Measurements from ENCODE around the gene TPGS2. TPM values are rescaled to one million over a fixed set of nuclear protein-coding genes. Genes with fewer than 3 reads are reported as not detected.

The TPGS2 gene
- total and polyA plus RNA-seq, 2 of the 8 experiments (the other 6 are each of a cell fraction or from before 2014, with no cell fraction given), result 151 to 273 TPM

GRCh38 chr18:36766836-36767235 lies 62.0 kb downstream of the TPGS2 start (continued):
- TF ChIP-seq CHD7 (IDR thresholded peaks at IDR 0.05; ENCODE audit: insufficient replicate concordance, low read length) (no peak), MAFK (IDR thresholded peaks at IDR 0.05; ENCODE audit: low read depth, low read length) (no peak)

All from H1 (cell line).